Astrocyte of the hippocampus (primary cell): ENCODE results near the gene RNF145.

ENCODE experiments used
- DNase-seq: peaks from one replicate; pipeline ENCODE4 v3.0.0; 2011; ENCODE audit warnings: low read depth, low spot score

Gene RNF145

DNA sequence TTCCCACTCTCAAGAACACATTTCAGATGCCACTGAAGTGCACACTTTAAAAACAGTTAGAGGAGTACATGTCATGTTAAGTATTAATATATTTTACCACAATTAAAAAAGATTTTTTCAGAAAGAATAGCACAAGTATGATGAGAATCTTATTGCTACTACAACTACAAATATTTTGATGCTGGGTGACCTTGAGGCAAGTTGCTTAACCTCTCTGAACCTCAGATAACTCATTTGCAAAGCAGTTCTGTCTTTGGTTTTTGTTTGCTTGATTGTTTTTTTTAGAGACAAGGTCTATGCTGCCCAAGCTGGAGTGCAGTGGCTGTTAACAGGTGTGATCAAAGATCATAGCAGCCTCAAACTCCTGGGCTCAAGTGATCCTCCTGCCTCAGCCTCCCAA is 95.9 kb downstream of the RNF145 start:
- DNase-seq: no peak

DNA sequence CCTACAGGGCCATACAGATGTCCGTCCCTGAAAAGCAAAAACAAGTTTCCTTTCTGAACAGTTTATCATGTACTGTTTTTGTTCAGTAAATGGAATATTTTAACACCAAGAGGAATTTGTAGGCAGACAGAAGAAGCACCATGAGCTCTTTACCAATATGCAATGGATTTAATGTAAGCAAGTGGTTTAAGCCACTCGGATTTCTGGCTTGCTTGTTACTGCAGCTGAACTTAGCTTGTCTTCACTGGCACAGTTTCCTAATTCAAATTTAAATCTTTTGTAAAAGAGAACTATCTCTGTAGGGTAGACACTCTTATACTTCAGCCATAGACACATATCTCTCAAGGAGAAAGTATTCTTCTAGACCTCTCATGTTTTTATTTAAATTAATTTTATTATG is 96.9 kb downstream of the RNF145 start:
- DNase-seq: no peak
